Panc1 (cell line): ENCODE data around the gene CMKLR1. TPM values are rescaled to one million over a fixed set of nuclear protein-coding genes. Genes with fewer than 3 reads are reported as not detected.

Source experiments
- ATAC-seq: fragments of 200-7000 bp; cut with Tn5 transposase; 2 replicates; pipeline ENCODE4 v1.9.1; 2020; ENCODE audit warnings: mild to moderate bottlenecking, moderate library complexity
- BruUV-seq: library from RNA; stranded (reverse); fragments of 400-500 nt; replicated peaks from 2 replicates; lab custom pipeline; 2021; lab: Mats Ljungman, UMichigan
- CTCF ChIA-PET: fragments of 300-600 bp; sonication (Branson Sonifier 250); formaldehyde crosslinking; loops from one replicate; lab custom pipeline; 2022; ENCODE audit warnings: antibody characterized with exemption; lab: Charles Lee
- POLR2A ChIA-PET: fragments of 300-600 bp; sonication (Branson Sonifier 250); formaldehyde crosslinking; loops from one replicate; lab custom pipeline; 2022; ENCODE audit warnings: antibody characterized with exemption; lab: Charles Lee
- DNase-seq: peaks from one replicate; pipeline ENCODE4 v3.0.0-alpha.2; 2010; ENCODE audit warnings: low read depth, low spot score
- H3K27ac ChIP-seq: 2 replicates; pipeline ENCODE4 v1.5.1; 2011; ENCODE audit warnings: mild to moderate bottlenecking, low read length, inconsistent platforms
- H3K27me3 ChIP-seq: fragments of 200-500 bp; sonication (Bioruptor generic); 2 replicates; pipeline ENCODE4 v1.6.0; 2014; ENCODE audit warnings: low read length, inconsistent platforms; ENCODE audit not compliant: control insufficient read depth, insufficient read depth
- H3K36me3 ChIP-seq: fragments of 200-500 bp; sonication (Bioruptor generic); 2 replicates; pipeline ENCODE4 v1.5.1; 2014; ENCODE audit warnings: inconsistent platforms, mild to moderate bottlenecking, low read length, moderate library complexity; ENCODE audit not compliant: control insufficient read depth, insufficient read depth
- H3K4me1 ChIP-seq: 2 replicates; pipeline ENCODE4 v1.5.1; 2011; ENCODE audit warnings: inconsistent platforms, mild to moderate bottlenecking, low read length, moderate library complexity; ENCODE audit not compliant: control insufficient read depth, insufficient read depth
- H3K4me3 ChIP-seq, 2 experiments: 2 replicates each; pipeline ENCODE4 v1.5.1; 2011 to 2012; ENCODE audit warnings: low read depth in 2 of 2, low read length in 2 of 2, mild to moderate bottlenecking in 2 of 2, inconsistent platforms in 1 of 2, moderate library complexity in 1 of 2
- H3K9me3 ChIP-seq: fragments of 200-500 bp; sonication (Bioruptor generic); 2 replicates; pipeline ENCODE4 v1.5.1; 2014; ENCODE audit warnings: low read depth, mild to moderate bottlenecking, inconsistent platforms, low read length, moderate library complexity; ENCODE audit not compliant: control insufficient read depth, insufficient read depth
- CTCF ChIP-seq: fragments of 450-650 bp; IDR thresholded peaks from 2 replicates; pipeline ENCODE4 v1.5.1; 2017; ENCODE audit warnings: mild to moderate bottlenecking
- POLR2AphosphoS5 ChIP-seq: IDR thresholded peaks from 2 replicates; pipeline ENCODE4 v1.6.1; 2012; ENCODE audit warnings: mild to moderate bottlenecking, low read depth, low read length, moderate library complexity
- REST ChIP-seq, 2 experiments: IDR thresholded peaks; 2 replicates each; pipeline ENCODE4 v1.6.1; 2011 to 2012; ENCODE audit warnings: low read depth in 2 of 2, control low read depth in 1 of 2, low read length in 1 of 2, mild to moderate bottlenecking in 1 of 2, moderate library complexity in 1 of 2; ENCODE audit not compliant: insufficient read depth in 1 of 2
- SIN3A ChIP-seq: IDR thresholded peaks from 2 replicates; pipeline ENCODE4 v1.6.1; 2012; ENCODE audit warnings: low read depth, mild to moderate bottlenecking, low read length, moderate library complexity, borderline replicate concordance; ENCODE audit not compliant: insufficient read depth
- TCF7L2 ChIP-seq: IDR thresholded peaks from 2 replicates; pipeline ENCODE4 v1.6.1; 2011; ENCODE audit warnings: mild to moderate bottlenecking, low read depth, low read length, inconsistent platforms
- in situ Hi-C: cut with HindIII; loops from 2 replicates; pipeline ENCODE4 v1.10.0; 2016; ENCODE audit warnings: low sequenced_read_pairs, low pct_unique_long_range_greater_than_20kb
- intact Hi-C: fragments of 100-400 bp; cut with micrococcal nuclease; formaldehyde crosslinking; loops from one replicate; pipeline ENCODE4 v1.10.0; 2022; ENCODE audit not compliant: unreplicated experiment
- total RNA-seq: library from RNA; stranded (reverse); gene quantifications from one replicate; pipeline ENCODE4 v1.2.1, GENCODE V29; 2021; ENCODE audit not compliant: unreplicated experiment

CMKLR1 gene
- total RNA-seq, 1 experiment from 2014 or later, result 0.03 TPM

GRCh38 chr12:108381787-108382436 is 42.8 kb upstream of the CMKLR1 start:
- in situ Hi-C loops (no loop called here), intact Hi-C loops (no loop called here)
- POLR2A ChIA-PET, result no interaction called here
- H3K27ac ChIP-seq, result no peak overlapping the region
- DNase-seq (no peak), ATAC-seq (no peak)
- no peak overlapping the region for H3K4me3 ChIP-seq
- no TSS peak for BruUV-seq
- no peaks in the 10 kb centered on the region for H3K4me1 ChIP-seq
- CTCF ChIA-PET, result no interaction called here
- no peaks in the 10 kb centered on the region for H3K9me3 ChIP-seq
- H3K36me3 ChIP-seq, result no peaks in the 10 kb centered on the region
- no peaks in the 10 kb centered on the region for H3K27me3 ChIP-seq
- peak; percentile 82 to 87 for TF ChIP-seq REST (IDR thresholded peaks at IDR 0.05; ENCODE audit: insufficient read depth in 1 of 2, low read depth in 2 of 2, low read length in 1 of 2)
- TF ChIP-seq TCF7L2, result no peak

- POLR2A ChIA-PET, result no interaction called here
- no peak for DNase-seq
- no peak overlapping the region for H3K27ac ChIP-seq
- in situ Hi-C loops, result no loop called here
- no peaks in the 10 kb centered on the region for H3K9me3 ChIP-seq
- H3K4me1 ChIP-seq, result no peaks in the 10 kb centered on the region
- no peak for ATAC-seq
- TF ChIP-seq SIN3A, result no peak
- no peak for TF ChIP-seq CTCF
- TF ChIP-seq POLR2AphosphoS5, result no peak
- no peak for TF ChIP-seq TCF7L2
- TF ChIP-seq REST (IDR thresholded peaks at IDR 0.05; ENCODE audit: insufficient read depth in 1 of 2, low read depth in 2 of 2, low read length in 1 of 2), result no peak
- intact Hi-C loops, result no loop called here
- H3K27me3 ChIP-seq, result no peaks in the 10 kb centered on the region
- no peaks in the 10 kb centered on the region for H3K36me3 ChIP-seq
- no TSS peak for BruUV-seq
- CTCF ChIA-PET, result no interaction called here
- H3K4me3 ChIP-seq, result no peak overlapping the region
Observed at GRCh38 chr12:108380382-108380781, 41.3 kb upstream of the CMKLR1 start.
